IPS DF 4.7 (cell line): Measurements from ENCODE around the gene LYPD6.
A peak's percentile ranks its signal among the peaks of the same experiment; 100 is the strongest.
"Not testable (repeated sequence)": the region's sequence is repeated elsewhere in the genome, so short reads cannot be mapped to it uniquely, and the experiment has no call there.

ENCODE experiments used
- DNase-seq: peaks from one replicate; pipeline ENCODE4 v3.0.0-alpha.2; 2013; ENCODE audit warnings: low spot score; ENCODE audit errors: extremely low read depth

LYPD6 gene

GRCh38 chr2:149330127-149331022, at the start of gene LYPD6:
Gene LYPD6, plus strand, starts transcription at chr2:149330587. Its CDS starts 107,122 bp downstream, at chr2:149437709.
- DNase-seq: no peak

- DNase-seq: no peak
Observed at GRCh38 chr2:149281441-149281840, 48.9 kb upstream of the LYPD6 start.

- DNase-seq: no peak
Observed at GRCh38 chr2:149290662-149291061, 39.7 kb upstream of the LYPD6 start.

GRCh38 chr2:149291881-149292280, 38.5 kb upstream of the LYPD6 start:
- DNase-seq: peak; percentile 25

- no peak for DNase-seq
Observed at GRCh38 chr2:149296031-149296430, 34.4 kb upstream of the LYPD6 start.

- DNase-seq: no peak
Observed at GRCh38 chr2:149307014-149307413, 23.4 kb upstream of the LYPD6 start.

- DNase-seq: no peak
Observed at GRCh38 chr2:149310349-149310748, 20.0 kb upstream of the LYPD6 start.

GRCh38 chr2:149312039-149312438, 18.3 kb upstream of the LYPD6 start:
- no peak for DNase-seq

GRCh38 chr2:149313512-149313972, 16.8 kb upstream of the LYPD6 start:
- DNase-seq: no peak

- no peak for DNase-seq
Observed at GRCh38 chr2:149314687-149315086, 15.7 kb upstream of the LYPD6 start.

GRCh38 chr2:149315461-149315860, 14.9 kb upstream of the LYPD6 start:
- DNase-seq: no peak

- DNase-seq: not testable (repeated sequence)
Observed at GRCh38 chr2:149318566-149318965, 11.8 kb upstream of the LYPD6 start.

- DNase-seq: no peak
Observed at GRCh38 chr2:149320362-149320761, 10.0 kb upstream of the LYPD6 start.

- DNase-seq: no peak
Observed at GRCh38 chr2:149329068-149329467, 1.3 kb upstream of the LYPD6 start.

GRCh38 chr2:149329489-149330126, 779 bp upstream of the LYPD6 start:
- DNase-seq: no peak

- DNase-seq: no peak
Observed at GRCh38 chr2:149331023-149331400, 625 bp downstream of the LYPD6 start.

GRCh38 chr2:149332364-149332763, 2.0 kb downstream of the LYPD6 start:
- DNase-seq: no peak

GRCh38 chr2:149333636-149334035, 3.2 kb downstream of the LYPD6 start:
- no peak for DNase-seq

GRCh38 chr2:149334156-149334555, 3.8 kb downstream of the LYPD6 start:
- DNase-seq: no peak

- no peak for DNase-seq
Observed at GRCh38 chr2:149339324-149339723, 8.9 kb downstream of the LYPD6 start.

- DNase-seq: no peak
Observed at GRCh38 chr2:149342509-149342908, 12.1 kb downstream of the LYPD6 start.

GRCh38 chr2:149344105-149344504, 13.7 kb downstream of the LYPD6 start:
- DNase-seq: no peak

- no peak for DNase-seq
Observed at GRCh38 chr2:149346272-149346671, 15.9 kb downstream of the LYPD6 start.
